Sigmoid colon (tissue), 7 donors: ENCODE measurements around the gene SEL1L. TPM values are rescaled to one million over a fixed set of nuclear protein-coding genes. Genes with fewer than 3 reads are reported as not detected.

Experiments
- DNase-seq: peaks from one replicate; pipeline ENCODE4 v3.0.0-alpha.2; 2019
- H3K27ac ChIP-seq, 4 donors: fragments of 200-600 bp; sonication (generic); one replicate each; pipeline ENCODE4 v1.5.1; 2016 to 2019; ENCODE audit warnings: mild to moderate bottlenecking in 1 of 4
- H3K27me3 ChIP-seq, 3 donors: fragments of 200-600 bp; sonication (generic); one replicate each; pipeline ENCODE4 v1.5.1; 2019; ENCODE audit warnings: mild to moderate bottlenecking in 1 of 3
- H3K36me3 ChIP-seq, 4 donors: fragments of 200-600 bp; sonication (generic); one replicate each; pipeline ENCODE4 v1.5.1; 2016 to 2019
- H3K4me1 ChIP-seq, 4 donors: fragments of 200-600 bp; sonication (generic); one replicate each; pipeline ENCODE4 v1.5.1; 2017 to 2019
- H3K4me3 ChIP-seq, 4 donors: fragments of 200-600 bp; sonication (generic); one replicate each; pipeline ENCODE4 v1.5.1; 2017 to 2019; ENCODE audit warnings: mild to moderate bottlenecking in 2 of 4, moderate library complexity in 1 of 4
- H3K9me3 ChIP-seq, 4 donors: fragments of 200-600 bp in 3 of 4; sonication (generic) in 3 of 4; one replicate each; pipeline versions ENCODE4 v1.5.1 to v1.6.1; 2013 to 2019
- EP300 ChIP-seq, 4 donors: sonication (generic); formaldehyde crosslinking; IDR thresholded peaks; one replicate each; pipeline ENCODE4 v1.6.1; 2017; ENCODE audit warnings: antibody characterized with exemption in 4 of 4
- POLR2A ChIP-seq, 2 donors: fragments of 450-650 bp; IDR thresholded peaks; one replicate each; pipeline ENCODE4 v1.6.1; 2016; ENCODE audit warnings: antibody characterized with exemption in 2 of 2, mild to moderate bottlenecking in 2 of 2, moderate library complexity in 2 of 2
- POLR2AphosphoS5 ChIP-seq, 4 donors: sonication (generic); formaldehyde crosslinking; IDR thresholded peaks; one replicate each; pipeline ENCODE4 v1.6.1; 2017; ENCODE audit warnings: antibody characterized with exemption in 4 of 4
- WGBS, 2 donors: extraction: QIAGEN DNeasy Blood & Tissue Kit; methylation state at CpG; one replicate each; pipeline ENCODE4 v1.1.7; 2013; 5-methylcytosine and 5-hydroxymethylcytosine counted together
- intact Hi-C: fragments of 100-400 bp; cut with DNase I; formaldehyde crosslinking; loops from one replicate; pipeline ENCODE4 v1.15.1; 2023
- polyA plus RNA-seq, 3 donors: library from polyadenylated mRNA; stranded (reverse); fragments of 200-250 nt; gene quantifications; one replicate each; pipeline ENCODE4 v1.2.3, GENCODE V29; 2013
- total RNA-seq, 4 donors: library from RNA; depleted of rRNA; stranded (reverse); fragments of >200 nt; gene quantifications; one replicate each; pipeline ENCODE4 v1.1.0, GENCODE V29; 2016
- TF ChIP-seq, protein P1 (sequence below), 4 experiments: fragments of 450-650 bp in 3 of 4; fragments of 200-600 bp in 1 of 4; IDR thresholded peaks; one replicate each; pipeline ENCODE4 v1.5.1; 2016 to 2019; ENCODE audit warnings: antibody characterized with exemption in 4 of 4, mild to moderate bottlenecking in 3 of 4, moderate library complexity in 2 of 4
- donor health status: healthy with polysubstance abuse.
- donor health status: Bipolar disorder and iron deficiency.
- donor health status: healthy.

SEL1L gene
- total and polyA plus RNA-seq, 7 donors, result 4.2 to 74.8 (median 52.0) TPM

GRCh38 chr14:81452341-81453133 is 81.1 kb downstream of the SEL1L start:
- Histone ChIP-seq H3K9me3 (no peaks in the 10 kb centered on the region), H3K4me3 (no peak overlapping the region), H3K36me3 (no peaks in the 10 kb centered on the region), H3K27ac (no peak overlapping the region), H3K27me3 (peaks cover 0 to 33% (median 0%) of the 10 kb centered on the region in 3 donors), H3K4me1 (peaks cover 0 to 20% (median 0%) of the 10 kb centered on the region in 4 donors)
- WGBS, 2 donors, result 56 to 67% methylated on average over 11 of the region's 11 CpGs
- intact Hi-C loops, result loop anchor here (1.0 kb wide), 2 partner anchors 17 to 183 kb away; no protein-coding TSS in a partner anchor
- DNase-seq, result peak; percentile 46
- TF ChIP-seq POLR2AphosphoS5 (IDR thresholded peaks at IDR 0.05), result no peak
- no peak for TF ChIP-seq EP300 (IDR thresholded peaks at IDR 0.05)
- no peak for TF ChIP-seq POLR2A (IDR thresholded peaks at IDR 0.05)
- TF ChIP-seq, protein P1, sequence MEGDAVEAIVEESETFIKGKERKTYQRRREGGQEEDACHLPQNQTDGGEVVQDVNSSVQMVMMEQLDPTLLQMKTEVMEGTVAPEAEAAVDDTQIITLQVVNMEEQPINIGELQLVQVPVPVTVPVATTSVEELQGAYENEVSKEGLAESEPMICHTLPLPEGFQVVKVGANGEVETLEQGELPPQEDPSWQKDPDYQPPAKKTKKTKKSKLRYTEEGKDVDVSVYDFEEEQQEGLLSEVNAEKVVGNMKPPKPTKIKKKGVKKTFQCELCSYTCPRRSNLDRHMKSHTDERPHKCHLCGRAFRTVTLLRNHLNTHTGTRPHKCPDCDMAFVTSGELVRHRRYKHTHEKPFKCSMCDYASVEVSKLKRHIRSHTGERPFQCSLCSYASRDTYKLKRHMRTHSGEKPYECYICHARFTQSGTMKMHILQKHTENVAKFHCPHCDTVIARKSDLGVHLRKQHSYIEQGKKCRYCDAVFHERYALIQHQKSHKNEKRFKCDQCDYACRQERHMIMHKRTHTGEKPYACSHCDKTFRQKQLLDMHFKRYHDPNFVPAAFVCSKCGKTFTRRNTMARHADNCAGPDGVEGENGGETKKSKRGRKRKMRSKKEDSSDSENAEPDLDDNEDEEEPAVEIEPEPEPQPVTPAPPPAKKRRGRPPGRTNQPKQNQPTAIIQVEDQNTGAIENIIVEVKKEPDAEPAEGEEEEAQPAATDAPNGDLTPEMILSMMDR (IDR thresholded peaks at IDR 0.05), result no peak

- WGBS, 2 donors, result 52 to 91% methylated on average over 3 of the region's 3 CpGs
Observed at GRCh38 chr14:81450976-81451375, 82.7 kb downstream of the SEL1L start.

DNA sequence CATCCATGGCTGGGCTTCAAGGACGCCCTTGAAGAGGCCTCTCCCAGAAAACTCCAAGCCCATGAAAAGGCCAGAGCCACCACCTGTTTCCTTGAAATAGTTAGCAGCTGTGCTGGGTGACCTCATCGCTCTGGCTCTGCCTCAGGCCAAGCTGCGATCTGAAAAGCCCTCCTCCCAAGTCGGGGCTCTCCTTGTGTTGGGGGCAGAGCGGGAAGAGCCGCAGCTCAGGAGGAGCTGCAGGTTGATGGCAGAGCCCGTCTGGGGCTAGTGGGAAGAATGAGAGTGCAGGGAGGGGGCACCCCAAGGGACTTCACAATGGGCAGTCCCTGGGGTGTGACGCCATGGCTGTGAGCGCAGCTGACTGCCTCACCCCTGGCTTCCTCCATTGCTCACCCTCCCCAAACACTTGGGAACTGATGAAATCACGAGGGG is 83.5 kb downstream of the SEL1L start:
- Histone ChIP-seq H3K36me3 (no peaks in the 10 kb centered on the region), H3K27me3 (peaks cover 0 to 33% (median 0%) of the 10 kb centered on the region in 3 donors), H3K9me3 (no peaks in the 10 kb centered on the region), H3K4me3 (no peak overlapping the region), H3K4me1 (peaks cover 0 to 20% (median 0%) of the 10 kb centered on the region in 4 donors), H3K27ac (peak overlapping the region in 2 of 4 donors; percentile 14 to 15)
- TF ChIP-seq EP300 (IDR thresholded peaks at IDR 0.05), result no peak
- TF ChIP-seq, protein P1 (IDR thresholded peaks at IDR 0.05), result no peak
- no peak for TF ChIP-seq POLR2AphosphoS5 (IDR thresholded peaks at IDR 0.05)
- no peak for TF ChIP-seq POLR2A (IDR thresholded peaks at IDR 0.05)
- DNase-seq, result peak; percentile 82
- intact Hi-C loops, result no loop called here
- 78 to 79% methylated on average over 10 of the region's 10 CpGs for WGBS, 2 donors

More at GRCh38 chr14:81450976-81451375, 82.7 kb downstream of the SEL1L start:
- intact Hi-C loops, result no loop called here
- Histone ChIP-seq H3K27me3 (peaks cover 0 to 33% (median 0%) of the 10 kb centered on the region in 3 donors), H3K36me3 (no peaks in the 10 kb centered on the region), H3K4me1 (peaks cover 0 to 20% (median 0%) of the 10 kb centered on the region in 4 donors), H3K9me3 (no peaks in the 10 kb centered on the region), H3K4me3 (no peak overlapping the region), H3K27ac (no peak overlapping the region)
- TF ChIP-seq POLR2A (IDR thresholded peaks at IDR 0.05) (no peak), EP300 (IDR thresholded peaks at IDR 0.05) (no peak), POLR2AphosphoS5 (IDR thresholded peaks at IDR 0.05) (no peak)
- TF ChIP-seq, protein P1 (IDR thresholded peaks at IDR 0.05), result no peak
- no peak for DNase-seq

GRCh38 chr14:81449576-81449975 is 84.1 kb downstream of the SEL1L start:
- H3K9me3 ChIP-seq, result no peaks in the 10 kb centered on the region
- no peak overlapping the region for H3K4me3 ChIP-seq
- H3K4me1 ChIP-seq, result peaks cover 0 to 20% (median 0%) of the 10 kb centered on the region in 4 donors
- TF ChIP-seq POLR2A (IDR thresholded peaks at IDR 0.05) (no peak), EP300 (IDR thresholded peaks at IDR 0.05) (no peak), POLR2AphosphoS5 (IDR thresholded peaks at IDR 0.05) (no peak)
- TF ChIP-seq, protein P1 (IDR thresholded peaks at IDR 0.05), result no peak
- WGBS, 2 donors, result 71 to 72% methylated on average over 6 of the region's 6 CpGs
- H3K27ac ChIP-seq, result peak overlapping the region in 2 of 4 donors; percentile 14 to 15
- intact Hi-C loops, result no loop called here
- H3K27me3 ChIP-seq, result peaks cover 0 to 33% (median 0%) of the 10 kb centered on the region in 3 donors
- H3K36me3 ChIP-seq, result no peaks in the 10 kb centered on the region
- peak; percentile 22 for DNase-seq
